ENCODE data around the gene CST5. TPM values are rescaled to one million over a fixed set of nuclear protein-coding genes. Genes with fewer than 3 reads are reported as not detected.
A peak's percentile ranks its signal among the peaks of the same experiment; 100 is the strongest.
"Not testable (repeated sequence)": the region's sequence is repeated elsewhere in the genome, so short reads cannot be mapped to it uniquely, and the experiment has no call there.

Gene CST5
- total RNA-seq, 1 donor from 2014 or later = not detected

DNA sequence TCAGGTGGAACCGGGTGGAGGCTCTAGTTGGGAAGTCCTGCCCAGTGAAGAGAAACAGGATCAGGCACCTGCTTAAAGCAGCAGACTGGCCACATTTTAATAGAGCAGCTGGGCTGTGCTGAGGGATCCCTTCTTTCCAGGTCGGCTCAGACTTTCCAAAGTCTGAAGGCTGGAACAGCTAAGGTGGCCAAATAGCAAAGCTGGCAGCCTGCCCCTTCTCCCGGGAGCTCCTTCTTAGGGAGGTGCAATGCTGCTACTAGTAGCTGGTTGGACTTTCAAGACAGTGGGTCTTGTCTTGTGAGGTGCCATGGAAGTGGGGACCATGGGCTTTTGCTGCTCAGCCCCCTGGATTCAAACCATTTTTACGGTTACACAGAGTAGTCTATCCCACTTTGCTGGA, 30.7 kb upstream of the CST5 start:
- H3K9me3 Mint-ChIP-seq (ENCODE audit: low read depth) = peaks cover 25% of the 10 kb centered on the region
- H3K27ac Mint-ChIP-seq (ENCODE audit: unreplicated experiment) = no peak overlapping the region
- H3K4me3 Mint-ChIP-seq (ENCODE audit: unreplicated experiment) = no peak overlapping the region
- peaks cover 44% of the 10 kb centered on the region for H3K27me3 Mint-ChIP-seq (ENCODE audit: low read depth)
- no peaks in the 10 kb centered on the region for H3K4me1 Mint-ChIP-seq (ENCODE audit: low read depth)
- no peak for DNase-seq (ENCODE audit: low spot score)
- TF ChIP-seq, protein P1, sequence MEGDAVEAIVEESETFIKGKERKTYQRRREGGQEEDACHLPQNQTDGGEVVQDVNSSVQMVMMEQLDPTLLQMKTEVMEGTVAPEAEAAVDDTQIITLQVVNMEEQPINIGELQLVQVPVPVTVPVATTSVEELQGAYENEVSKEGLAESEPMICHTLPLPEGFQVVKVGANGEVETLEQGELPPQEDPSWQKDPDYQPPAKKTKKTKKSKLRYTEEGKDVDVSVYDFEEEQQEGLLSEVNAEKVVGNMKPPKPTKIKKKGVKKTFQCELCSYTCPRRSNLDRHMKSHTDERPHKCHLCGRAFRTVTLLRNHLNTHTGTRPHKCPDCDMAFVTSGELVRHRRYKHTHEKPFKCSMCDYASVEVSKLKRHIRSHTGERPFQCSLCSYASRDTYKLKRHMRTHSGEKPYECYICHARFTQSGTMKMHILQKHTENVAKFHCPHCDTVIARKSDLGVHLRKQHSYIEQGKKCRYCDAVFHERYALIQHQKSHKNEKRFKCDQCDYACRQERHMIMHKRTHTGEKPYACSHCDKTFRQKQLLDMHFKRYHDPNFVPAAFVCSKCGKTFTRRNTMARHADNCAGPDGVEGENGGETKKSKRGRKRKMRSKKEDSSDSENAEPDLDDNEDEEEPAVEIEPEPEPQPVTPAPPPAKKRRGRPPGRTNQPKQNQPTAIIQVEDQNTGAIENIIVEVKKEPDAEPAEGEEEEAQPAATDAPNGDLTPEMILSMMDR (IDR thresholded peaks at IDR 0.05) = no peak
- H3K36me3 Mint-ChIP-seq (ENCODE audit: low read depth) = peaks cover 3% of the 10 kb centered on the region

DNA sequence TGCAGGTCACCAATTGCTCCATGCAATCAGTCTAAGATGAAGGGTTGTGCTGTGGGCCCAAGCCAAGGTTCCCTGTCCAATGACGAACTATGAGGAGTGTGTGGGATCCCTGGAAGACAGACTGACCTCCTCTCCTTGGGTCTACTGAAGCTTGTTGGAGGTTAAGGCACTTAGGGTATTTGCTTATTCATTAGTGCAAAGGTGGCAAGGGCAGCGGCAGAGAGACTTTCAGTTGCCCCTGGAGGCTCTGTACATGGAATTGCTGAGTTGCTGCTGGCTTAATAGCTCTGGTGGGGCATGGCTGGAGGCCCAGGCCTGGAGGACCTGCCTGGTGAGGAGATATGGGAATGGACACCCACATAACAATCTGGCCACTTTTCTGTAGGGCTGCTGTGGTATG, 29.8 kb upstream of the CST5 start:
- H3K4me3 Mint-ChIP-seq (ENCODE audit: unreplicated experiment) = no peak overlapping the region
- H3K27ac Mint-ChIP-seq (ENCODE audit: unreplicated experiment) = no peak overlapping the region
- peaks cover 3% of the 10 kb centered on the region for H3K36me3 Mint-ChIP-seq (ENCODE audit: low read depth)
- peaks cover 38% of the 10 kb centered on the region for H3K27me3 Mint-ChIP-seq (ENCODE audit: low read depth)
- H3K4me1 Mint-ChIP-seq (ENCODE audit: low read depth) = no peaks in the 10 kb centered on the region
- TF ChIP-seq, protein P1 (IDR thresholded peaks at IDR 0.05) = no peak
- DNase-seq (ENCODE audit: low spot score) = no peak
- peaks cover 31% of the 10 kb centered on the region for H3K9me3 Mint-ChIP-seq (ENCODE audit: low read depth)

DNA sequence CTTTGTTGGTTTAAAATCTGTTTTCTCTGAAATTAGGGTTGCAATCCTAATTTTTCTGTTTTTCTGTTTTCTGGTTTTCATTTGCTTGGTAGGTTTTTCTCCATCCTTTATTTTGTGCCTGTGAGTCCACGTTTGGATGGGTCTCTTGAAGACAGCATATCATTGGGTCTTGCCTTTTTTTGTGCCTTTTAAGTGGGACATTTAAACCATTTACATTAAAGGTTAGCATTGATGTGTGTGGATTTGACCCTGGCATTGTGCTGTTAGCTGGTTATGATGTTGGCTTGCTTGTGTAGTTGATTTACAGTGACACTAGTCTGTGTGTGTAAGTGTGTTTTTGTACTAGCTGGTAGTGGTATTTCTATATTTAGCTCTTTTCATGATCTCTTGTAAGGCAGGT, 28.0 kb upstream of the CST5 start:
- H3K9me3 Mint-ChIP-seq (ENCODE audit: low read depth) = peaks cover 31% of the 10 kb centered on the region

GRCh38 chr20:23902396-23902795, 22.8 kb upstream of the CST5 start:
- DNase-seq (ENCODE audit: low spot score); H3K27ac Mint-ChIP-seq (ENCODE audit: unreplicated experiment); H3K4me3 Mint-ChIP-seq (ENCODE audit: unreplicated experiment); H3K4me1 Mint-ChIP-seq (ENCODE audit: low read depth); H3K36me3 Mint-ChIP-seq (ENCODE audit: low read depth): not testable (repeated sequence)
- peaks cover 20% of the 10 kb centered on the region for H3K27me3 Mint-ChIP-seq (ENCODE audit: low read depth)
- H3K9me3 Mint-ChIP-seq (ENCODE audit: low read depth) = peaks cover 27% of the 10 kb centered on the region

More for the DNA sequence above, 28.0 kb upstream of the CST5 start:
- Mint-ChIP-seq H3K4me1 (ENCODE audit: low read depth) (peaks cover 4% of the 10 kb centered on the region), H3K4me3 (ENCODE audit: unreplicated experiment) (no peak overlapping the region), H3K27me3 (ENCODE audit: low read depth) (peaks cover 27% of the 10 kb centered on the region), H3K36me3 (ENCODE audit: low read depth) (peaks cover 3% of the 10 kb centered on the region), H3K27ac (ENCODE audit: unreplicated experiment) (no peak overlapping the region)
- no peak for DNase-seq (ENCODE audit: low spot score)
- TF ChIP-seq, protein P1 (IDR thresholded peaks at IDR 0.05) = no peak

DNA sequence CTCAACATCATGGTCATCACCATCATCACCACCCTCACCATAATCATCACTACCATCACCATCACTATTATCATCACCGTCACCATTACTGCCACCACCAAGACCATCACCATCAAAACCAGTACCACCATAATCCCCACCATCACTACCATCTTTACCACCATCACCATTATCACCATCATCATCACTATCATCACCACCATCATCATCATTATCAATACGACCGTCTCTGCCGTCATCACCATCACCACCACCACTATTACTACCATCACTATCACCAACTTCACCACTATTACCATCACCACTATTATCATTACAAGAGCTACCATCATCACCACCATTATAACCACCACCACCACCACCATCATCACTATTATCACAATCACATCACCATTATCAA, 11.3 kb upstream of the CST5 start:
- not testable (repeated sequence) for H3K27ac Mint-ChIP-seq (ENCODE audit: unreplicated experiment); H3K4me1 Mint-ChIP-seq (ENCODE audit: low read depth); H3K4me3 Mint-ChIP-seq (ENCODE audit: unreplicated experiment); H3K36me3 Mint-ChIP-seq (ENCODE audit: low read depth); DNase-seq (ENCODE audit: low spot score)
- peaks cover 12% of the 10 kb centered on the region for H3K9me3 Mint-ChIP-seq (ENCODE audit: low read depth)
- H3K27me3 Mint-ChIP-seq (ENCODE audit: low read depth) = peaks cover 46% of the 10 kb centered on the region

GRCh38 chr20:23889775-23890187, 10.2 kb upstream of the CST5 start:
- TF ChIP-seq, protein P1 (IDR thresholded peaks at IDR 0.05) = peak; percentile 88
- Mint-ChIP-seq H3K9me3 (ENCODE audit: low read depth) (peaks cover 5% of the 10 kb centered on the region), H3K36me3 (ENCODE audit: low read depth) (no peaks in the 10 kb centered on the region), H3K4me1 (ENCODE audit: low read depth) (peaks cover 4% of the 10 kb centered on the region), H3K27me3 (ENCODE audit: low read depth) (peaks cover 38% of the 10 kb centered on the region), H3K27ac (ENCODE audit: unreplicated experiment) (no peak overlapping the region), H3K4me3 (ENCODE audit: unreplicated experiment) (no peak overlapping the region)
- no peak for DNase-seq (ENCODE audit: low spot score)
